ENCODE data around the gene TBC1D17. TPM values are rescaled to one million over a fixed set of nuclear protein-coding genes. Genes with fewer than 3 reads are reported as not detected.

Gene TBC1D17
- polyA plus RNA-seq, 2 of the 4 experiments (the other 2 are of a cell fraction), result 12.3 to 41.5 TPM

DNA sequence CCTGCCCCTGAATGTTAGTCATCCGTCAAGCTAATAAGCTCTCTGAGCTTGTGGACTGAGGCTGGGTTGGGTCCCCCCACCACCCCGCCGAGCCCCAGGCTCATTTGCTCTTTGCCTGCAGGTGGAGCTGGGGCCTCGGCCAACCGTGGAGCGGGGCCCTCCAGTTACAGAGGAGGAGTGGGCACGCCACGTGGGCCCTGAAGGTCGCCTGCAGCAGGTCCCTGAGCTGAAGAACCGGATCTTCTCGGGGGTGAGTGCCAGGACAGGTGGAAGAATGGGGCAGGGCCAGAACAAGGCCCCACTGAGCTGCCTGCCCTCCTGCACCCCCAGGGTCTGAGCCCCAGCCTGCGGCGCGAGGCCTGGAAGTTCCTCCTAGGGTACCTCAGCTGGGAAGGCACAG is 5.1 kb downstream of the TBC1D17 start:
- DNase-seq (ENCODE audit: low read depth in 1 of 2, low spot score in 1 of 2) (no peak), ATAC-seq (no peak), FAIRE-seq (no peak)
- ChIA-PET POLR2A (no interaction called here), CTCF (interaction anchor here (0.8 to 2.2 kb wide), 3 partner anchors 15 to 253 kb away, joined by 3 to 6 read pairs (median 3); partner anchors contain the start of gene IL4I1)
- Histone ChIP-seq H3K9me3 (peaks cover 10% of the 10 kb centered on the region), H3K27ac (no peak overlapping the region), H3K4me1 (peaks cover 11% of the 10 kb centered on the region), H3K4me3 (no peak overlapping the region), H3K4me2 (no peak overlapping the region)
- TF ChIP-seq RNF2 (IDR thresholded peaks at IDR 0.05; ENCODE audit: borderline replicate concordance, low read depth), result no peak
- TF ChIP-seq ZC3H11A (IDR thresholded peaks at IDR 0.05), result no peak
- TF ChIP-seq NPAS2 (CRISPR knock-in tag; IDR thresholded peaks at IDR 0.05; ENCODE audit: borderline replicate concordance), result no peak
- TF ChIP-seq, protein P1, sequence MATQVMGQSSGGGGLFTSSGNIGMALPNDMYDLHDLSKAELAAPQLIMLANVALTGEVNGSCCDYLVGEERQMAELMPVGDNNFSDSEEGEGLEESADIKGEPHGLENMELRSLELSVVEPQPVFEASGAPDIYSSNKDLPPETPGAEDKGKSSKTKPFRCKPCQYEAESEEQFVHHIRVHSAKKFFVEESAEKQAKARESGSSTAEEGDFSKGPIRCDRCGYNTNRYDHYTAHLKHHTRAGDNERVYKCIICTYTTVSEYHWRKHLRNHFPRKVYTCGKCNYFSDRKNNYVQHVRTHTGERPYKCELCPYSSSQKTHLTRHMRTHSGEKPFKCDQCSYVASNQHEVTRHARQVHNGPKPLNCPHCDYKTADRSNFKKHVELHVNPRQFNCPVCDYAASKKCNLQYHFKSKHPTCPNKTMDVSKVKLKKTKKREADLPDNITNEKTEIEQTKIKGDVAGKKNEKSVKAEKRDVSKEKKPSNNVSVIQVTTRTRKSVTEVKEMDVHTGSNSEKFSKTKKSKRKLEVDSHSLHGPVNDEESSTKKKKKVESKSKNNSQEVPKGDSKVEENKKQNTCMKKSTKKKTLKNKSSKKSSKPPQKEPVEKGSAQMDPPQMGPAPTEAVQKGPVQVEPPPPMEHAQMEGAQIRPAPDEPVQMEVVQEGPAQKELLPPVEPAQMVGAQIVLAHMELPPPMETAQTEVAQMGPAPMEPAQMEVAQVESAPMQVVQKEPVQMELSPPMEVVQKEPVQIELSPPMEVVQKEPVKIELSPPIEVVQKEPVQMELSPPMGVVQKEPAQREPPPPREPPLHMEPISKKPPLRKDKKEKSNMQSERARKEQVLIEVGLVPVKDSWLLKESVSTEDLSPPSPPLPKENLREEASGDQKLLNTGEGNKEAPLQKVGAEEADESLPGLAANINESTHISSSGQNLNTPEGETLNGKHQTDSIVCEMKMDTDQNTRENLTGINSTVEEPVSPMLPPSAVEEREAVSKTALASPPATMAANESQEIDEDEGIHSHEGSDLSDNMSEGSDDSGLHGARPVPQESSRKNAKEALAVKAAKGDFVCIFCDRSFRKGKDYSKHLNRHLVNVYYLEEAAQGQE (IDR thresholded peaks at IDR 0.05), result no peak
- no peak for TF ChIP-seq KDM1A (IDR thresholded peaks at IDR 0.05; ENCODE audit: low read depth)
- no peak for TF ChIP-seq POLR2A (IDR thresholded peaks at IDR 0.05; ENCODE audit: low read length)
- no peak for TF ChIP-seq PHF8 (IDR thresholded peaks at IDR 0.05; ENCODE audit: borderline replicate concordance, low read depth)
- TF ChIP-seq RFX5 (IDR thresholded peaks at IDR 0.05), result no peak
- no peak for TF ChIP-seq BHLHE40 (IDR thresholded peaks at IDR 0.05; ENCODE audit: low read depth, low read length)
- no peak for TF ChIP-seq FOSL2 (IDR thresholded peaks at IDR 0.05)
- TF ChIP-seq FOSL2 (CRISPR knock-in tag; IDR thresholded peaks at IDR 0.05), result no peak
- 98% methylated on average over 11 of the region's 14 CpGs for WGBS (ENCODE audit: missing lambda C conversion rate)

DNA sequence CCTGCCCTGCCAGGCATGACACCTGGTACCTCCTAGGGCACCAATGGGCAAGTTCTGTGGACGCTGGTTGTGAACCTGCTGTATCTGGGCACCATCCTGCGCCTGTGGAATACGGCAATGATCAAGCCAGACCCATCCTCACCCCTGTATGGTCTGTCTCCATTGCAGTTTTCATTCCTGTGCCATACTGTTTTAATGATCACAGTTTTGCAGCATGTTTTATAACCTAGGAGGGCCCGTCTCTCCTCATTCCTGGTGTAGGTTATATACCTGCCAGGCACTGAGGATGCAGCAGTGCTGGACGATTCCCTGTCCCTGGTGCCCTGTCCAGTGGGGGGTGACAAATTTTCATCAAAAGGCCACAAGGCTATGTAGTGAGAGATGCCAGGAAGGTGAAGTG is 5.6 kb downstream of the TBC1D17 start:
- FAIRE-seq (no peak), DNase-seq (ENCODE audit: low read depth in 1 of 2, low spot score in 1 of 2) (no peak), ATAC-seq (no peak)
- H3K4me2 ChIP-seq, result no peak overlapping the region
- no peak overlapping the region for H3K27ac ChIP-seq
- CTCF ChIA-PET, result interaction anchor here (2.2 kb wide), 1 partner anchor 14 kb away, joined by 6 read pairs; the partner anchor contains the start of gene IL4I1
- H3K4me1 ChIP-seq, result peaks cover 11% of the 10 kb centered on the region
- no peak overlapping the region for H3K4me3 ChIP-seq
- POLR2A ChIA-PET, result no interaction called here
- peaks cover 10% of the 10 kb centered on the region for H3K9me3 ChIP-seq
- WGBS (ENCODE audit: missing lambda C conversion rate), result 92% methylated on average over 5 of the region's 5 CpGs
- TF ChIP-seq KDM1A (IDR thresholded peaks at IDR 0.05; ENCODE audit: low read depth), result peak; percentile 85; the same call in 1 of the 2 replicates
- TF ChIP-seq RNF2 (IDR thresholded peaks at IDR 0.05; ENCODE audit: borderline replicate concordance, low read depth), result no peak

DNA sequence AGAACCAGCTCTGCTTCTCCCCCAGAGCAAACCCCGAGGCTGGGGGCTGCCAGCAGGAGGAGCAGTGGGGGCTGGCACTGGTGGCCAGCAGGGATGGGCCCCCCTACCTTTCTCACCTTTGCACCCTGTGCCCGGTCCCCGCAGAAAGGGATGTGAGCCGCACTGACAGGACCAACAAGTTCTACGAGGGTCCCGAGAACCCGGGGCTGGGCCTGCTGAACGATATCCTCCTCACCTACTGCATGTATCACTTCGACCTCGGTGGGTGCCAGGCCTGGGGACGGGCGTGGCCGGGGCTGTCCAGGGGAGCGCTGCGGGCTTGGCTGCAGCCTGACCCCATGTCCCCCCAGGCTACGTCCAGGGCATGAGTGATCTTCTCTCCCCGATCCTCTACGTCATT is 6.6 kb downstream of the TBC1D17 start:
- no peak for FAIRE-seq
- H3K9me3 ChIP-seq, result peaks cover 10% of the 10 kb centered on the region
- H3K4me1 ChIP-seq, result peaks cover 2% of the 10 kb centered on the region; the same call in 2 of the 3 replicates
- TF ChIP-seq, protein P2, sequence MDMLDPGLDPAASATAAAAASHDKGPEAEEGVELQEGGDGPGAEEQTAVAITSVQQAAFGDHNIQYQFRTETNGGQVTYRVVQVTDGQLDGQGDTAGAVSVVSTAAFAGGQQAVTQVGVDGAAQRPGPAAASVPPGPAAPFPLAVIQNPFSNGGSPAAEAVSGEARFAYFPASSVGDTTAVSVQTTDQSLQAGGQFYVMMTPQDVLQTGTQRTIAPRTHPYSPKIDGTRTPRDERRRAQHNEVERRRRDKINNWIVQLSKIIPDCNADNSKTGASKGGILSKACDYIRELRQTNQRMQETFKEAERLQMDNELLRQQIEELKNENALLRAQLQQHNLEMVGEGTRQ (IDR thresholded peaks at IDR 0.05), result no peak
- TF ChIP-seq MAFK (IDR thresholded peaks at IDR 0.05; ENCODE audit: partially characterized antibody) (no peak), EP300 (IDR thresholded peaks at IDR 0.05) (no peak), BHLHE40 (IDR thresholded peaks at IDR 0.05; ENCODE audit: low read depth, low read length) (no peak), CEBPB (IDR thresholded peaks at IDR 0.05) (no peak), CHD2 (IDR thresholded peaks at IDR 0.05; ENCODE audit: low read length, partially characterized antibody) (no peak), ESRRA (IDR thresholded peaks at IDR 0.05; ENCODE audit: borderline replicate concordance, low read length) (no peak), JUN (IDR thresholded peaks at IDR 0.05) (no peak)
- TF ChIP-seq, protein P3, sequence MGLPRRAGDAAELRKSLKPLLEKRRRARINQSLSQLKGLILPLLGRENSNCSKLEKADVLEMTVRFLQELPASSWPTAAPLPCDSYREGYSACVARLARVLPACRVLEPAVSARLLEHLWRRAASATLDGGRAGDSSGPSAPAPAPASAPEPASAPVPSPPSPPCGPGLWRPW (IDR thresholded peaks at IDR 0.05), result no peak
- TF ChIP-seq, protein P4, sequence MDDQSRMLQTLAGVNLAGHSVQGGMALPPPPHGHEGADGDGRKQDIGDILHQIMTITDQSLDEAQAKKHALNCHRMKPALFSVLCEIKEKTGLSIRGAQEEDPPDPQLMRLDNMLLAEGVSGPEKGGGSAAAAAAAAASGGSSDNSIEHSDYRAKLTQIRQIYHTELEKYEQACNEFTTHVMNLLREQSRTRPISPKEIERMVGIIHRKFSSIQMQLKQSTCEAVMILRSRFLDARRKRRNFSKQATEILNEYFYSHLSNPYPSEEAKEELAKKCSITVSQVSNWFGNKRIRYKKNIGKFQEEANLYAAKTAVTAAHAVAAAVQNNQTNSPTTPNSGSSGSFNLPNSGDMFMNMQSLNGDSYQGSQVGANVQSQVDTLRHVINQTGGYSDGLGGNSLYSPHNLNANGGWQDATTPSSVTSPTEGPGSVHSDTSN (IDR thresholded peaks at IDR 0.05), result no peak
- CTCF ChIA-PET, result interaction anchor here (2.2 kb wide), 1 partner anchor 13 kb away, joined by 6 read pairs; the partner anchor contains the start of gene IL4I1
- H3K4me3 ChIP-seq, result no peak overlapping the region
- H3K27ac ChIP-seq, result peak overlapping the region in 1 of 2 experiments; percentile 53; a peak in 2 of 6 replicates
- POLR2A ChIA-PET, result no interaction called here
- 92% methylated on average over 18 of the region's 18 CpGs for WGBS (ENCODE audit: missing lambda C conversion rate)
- no peak for DNase-seq (ENCODE audit: low read depth in 1 of 2, low spot score in 1 of 2)
- ATAC-seq, result no peak
- H3K4me2 ChIP-seq, result no peak overlapping the region

All from A549 (cell line).